Measurements from ENCODE around the gene LIX1L.

LIX1L gene

GRCh38 chr1:145985129-145985501 is 27.3 kb upstream of the LIX1L start:
- no peak for DNase-seq

- no peak for DNase-seq
Observed at GRCh38 chr1:145983960-145984830, 26.4 kb upstream of the LIX1L start.

- peak; percentile 61 for DNase-seq
Observed at GRCh38 chr1:145983206-145983675, 25.4 kb upstream of the LIX1L start.

GRCh38 chr1:145982010-145982723 is 24.4 kb upstream of the LIX1L start:
- DNase-seq = no peak

GRCh38 chr1:145980457-145980994 is 22.7 kb upstream of the LIX1L start:
- no peak for DNase-seq

- DNase-seq = no peak
Observed at GRCh38 chr1:145979746-145980456, 22.1 kb upstream of the LIX1L start.

GRCh38 chr1:145978854-145979745 is 21.3 kb upstream of the LIX1L start:
- peak; percentile 96 for DNase-seq

- no peak for DNase-seq
Observed at GRCh38 chr1:145978471-145978853, 20.6 kb upstream of the LIX1L start.

- peak; percentile 85 for DNase-seq
Observed at GRCh38 chr1:145977486-145978470, 20.0 kb upstream of the LIX1L start.

GRCh38 chr1:145977016-145977415 is 19.2 kb upstream of the LIX1L start:
- DNase-seq = no peak

- DNase-seq = no peak
Observed at GRCh38 chr1:145975216-145975615, 17.4 kb upstream of the LIX1L start.

GRCh38 chr1:145974721-145975120 is 16.9 kb upstream of the LIX1L start:
- DNase-seq = no peak

- DNase-seq = no peak
Observed at GRCh38 chr1:145972580-145972979, 14.8 kb upstream of the LIX1L start.

- no peak for DNase-seq
Observed at GRCh38 chr1:145967288-145967687, 9.5 kb upstream of the LIX1L start.

- DNase-seq = no peak
Observed at GRCh38 chr1:145965119-145965744, 7.4 kb upstream of the LIX1L start.

- peak; percentile 96 for DNase-seq
Observed at GRCh38 chr1:145964328-145965118, 6.7 kb upstream of the LIX1L start, which contains the start of the genes ANKRD34A and POLR3GL. TSS of gene ANKRD34A (minus strand) at chr1:145964575. CDS start at chr1:145961759, 2,816 bp downstream. TSS of gene POLR3GL (plus strand) at chr1:145964690. CDS start at chr1:145974866, 10,176 bp downstream.

- no peak for DNase-seq
Observed at GRCh38 chr1:145963265-145964019, 5.6 kb upstream of the LIX1L start.

Data from femur (tissue), 1 donor.